K562 (cell line): Measurements from ENCODE around the gene SLC10A2. TPM values are rescaled to one million over a fixed set of nuclear protein-coding genes. Genes with fewer than 3 reads are reported as not detected.

Experiments
- ATAC-seq: fragments of 200-7000 bp; cut with Tn5 transposase; 3 replicates; pipeline ENCODE4 v1.9.1; 2020; ENCODE audit warnings: moderate library complexity
- BruUV-seq: library from RNA; stranded (reverse); fragments of 400-500 nt; replicated peaks from 2 replicates; lab custom pipeline; 2021; lab: Mats Ljungman, UMichigan
- CTCF ChIA-PET: fragments of 300-600 bp; formaldehyde crosslinking; extraction: SDS; loops from one replicate; lab custom pipeline; 2021; ENCODE audit warnings: low intra/inter-chr PET ratio; lab: Yijun Ruan, JAX
- POLR2A ChIA-PET: fragments of 300-600, 350-650 bp; sonication (Branson Sonifier 250); formaldehyde crosslinking; extraction: SDS; loops from one replicate; lab custom pipeline; 2021; ENCODE audit warnings: antibody characterized with exemption, inconsistent platforms; lab: Yijun Ruan, JAX
- DNase-seq, 4 experiments: peaks; one replicate each; pipeline versions ENCODE4 v3.0.0 to v3.0.0-alpha.2; 2011 to 2018; ENCODE audit warnings: low spot score in 3 of 4, mixed read lengths in 3 of 4; ENCODE audit errors: extremely low read depth in 1 of 4
- FAIRE-seq: peaks from 2 replicates; lab custom pipeline; 2011; peaks lifted over from hg19 to GRCh38; lab: Jason Lieb, UNC
- H2AFZ ChIP-seq: 2 replicates; pipeline ENCODE4 v1.6.0; 2011; ENCODE audit warnings: low read depth, low read length, control low read depth, inconsistent platforms
- H3K27ac ChIP-seq: fragments of 200-600 bp; 3 replicates; pipeline ENCODE4 v1.8.0; 2011; ENCODE audit warnings: low read depth, mild to moderate bottlenecking, control low read depth, inconsistent platforms, low read length, moderate library complexity, mixed read lengths; ENCODE audit errors: extremely low read depth
- H3K27me3 ChIP-seq, 2 experiments: fragments of 300-600 bp in 1 of 2; 2 replicates in 1 of 2; 3 replicates in 1 of 2; pipeline versions ENCODE4 v1.6.0 to v1.8.0; 2011; ENCODE audit warnings: inconsistent platforms in 2 of 2, low read length in 2 of 2, mild to moderate bottlenecking in 1 of 2, mixed read lengths in 1 of 2, moderate library complexity in 1 of 2; ENCODE audit not compliant: control insufficient read depth in 2 of 2, insufficient read depth in 2 of 2
- H3K36me3 ChIP-seq: fragments of 300-600 bp; 3 replicates; pipeline ENCODE4 v1.8.0; 2011; ENCODE audit warnings: mild to moderate bottlenecking, low read length, inconsistent platforms; ENCODE audit not compliant: control insufficient read depth, insufficient read depth
- H3K4me1 ChIP-seq, 2 experiments: fragments of 200-600 bp in 1 of 2; replicated peaks in 1 of 2; 2 replicates in 1 of 2; 3 replicates in 1 of 2; pipeline versions ENCODE4 v1.5.1 to v1.8.0; 2011; ENCODE audit warnings: inconsistent platforms in 2 of 2, low read length in 2 of 2, mild to moderate bottlenecking in 1 of 2, mixed read lengths in 1 of 2, moderate library complexity in 1 of 2; ENCODE audit not compliant: control insufficient read depth in 2 of 2, insufficient read depth in 2 of 2
- H3K4me2 ChIP-seq: 2 replicates; pipeline ENCODE4 v1.6.1; 2011; ENCODE audit warnings: low read length, control low read depth, inconsistent platforms, mixed read lengths; ENCODE audit not compliant: insufficient read depth
- H3K4me3 ChIP-seq: fragments of 200-600 bp; sonication (generic), shearing (Covaris generic); 2 replicates; pipeline ENCODE4 v1.5.1; 2016; ENCODE audit warnings: control low read depth, inconsistent platforms
- H3K79me2 ChIP-seq: fragments of 200-600 bp; 3 replicates; pipeline ENCODE4 v1.8.0; 2011; ENCODE audit warnings: low read length, inconsistent platforms; ENCODE audit not compliant: control insufficient read depth, insufficient read depth
- H3K9ac ChIP-seq, 2 experiments: 2 replicates each; pipeline versions ENCODE4 v1.6.0 to v1.6.1; 2011; ENCODE audit warnings: low read depth in 2 of 2, low read length in 2 of 2, control low read depth in 1 of 2, inconsistent platforms in 1 of 2, mild to moderate bottlenecking in 1 of 2, mixed read lengths in 1 of 2; ENCODE audit not compliant: insufficient read depth in 1 of 2
- H3K9me1 ChIP-seq: one replicate; pipeline ENCODE4 v1.6.0; 2011; ENCODE audit warnings: inconsistent platforms, mild to moderate bottlenecking, low read length, moderate library complexity; ENCODE audit not compliant: control insufficient read depth, insufficient read depth
- H3K9me3 ChIP-seq: replicated peaks from 2 replicates; pipeline ENCODE4 v1.5.1; 2011; ENCODE audit warnings: low read depth, low read length, inconsistent platforms; ENCODE audit not compliant: control insufficient read depth, insufficient read depth
- H4K20me1 ChIP-seq: replicated peaks from 2 replicates; pipeline ENCODE4 v1.6.1; 2011; ENCODE audit warnings: low read length, inconsistent platforms, mixed read lengths; ENCODE audit not compliant: control insufficient read depth, insufficient read depth
- BRF2 ChIP-seq: IDR thresholded peaks from 3 replicates; pipeline ENCODE4 v1.6.1; 2011; ENCODE audit warnings: borderline replicate concordance, mild to moderate bottlenecking; ENCODE audit not compliant: insufficient read length, insufficient read depth
- PHF21A ChIP-seq: fragments of 450-650 bp; IDR thresholded peaks from 2 replicates; pipeline ENCODE4 v1.6.1; 2017; ENCODE audit warnings: low read depth, borderline replicate concordance
- ZNF232 ChIP-seq: sonication (generic); formaldehyde crosslinking; IDR thresholded peaks from 2 replicates; pipeline ENCODE4 v1.8.0; 2022; ENCODE audit warnings: mild to moderate bottlenecking, missing genetic modification reagents
- WGBS: fragments of 100-300 bp; shearing (Covaris generic); methylation state at CpG from one replicate; pipeline ENCODE4 v1.1.6; 2016; ENCODE audit warnings: low coverage, mixed read lengths; ENCODE audit not compliant: insufficient coverage; ENCODE audit errors: missing lambda C conversion rate; 5-methylcytosine and 5-hydroxymethylcytosine counted together
- in situ Hi-C: fragments of 300-500 bp; cut with MboI; formaldehyde crosslinking; loops from 4 replicates; pipeline ENCODE4 v1.15.0; 2018; ENCODE audit warnings: inconsistent platforms, mixed read lengths
- intact Hi-C: fragments of 100-400 bp; cut with micrococcal nuclease; formaldehyde crosslinking; loops from 2 replicates; pipeline ENCODE4 v1.14.2; 2022
- polyA plus RNA-seq, 8 experiments: library from polyadenylated mRNA; depleted of rRNA in 4 of 8; stranded (reverse) in 5 of 8; unstranded in 3 of 8; fragments of >200 nt; fragmentation: Nextera tagmentation in 2 of 8; fragmentation: Illumina TruSeq in 1 of 8; extraction: Ambion mirVana in 2 of 8; extraction: Trizol in 1 of 8; gene quantifications; 2 replicates each; pipeline versions ENCODE4 v1.2.1 to v1.2.3, GENCODE V29; 2011 to 2014; ENCODE audit warnings: inconsistent platforms in 1 of 8, missing spikeins in 1 of 8
- total RNA-seq, 7 experiments: library from RNA; depleted of rRNA in 6 of 7; stranded (reverse); fragments of >200 nt in 6 of 7; fragmentation: Illumina TruSeq in 2 of 7; extraction: Trizol in 2 of 7; gene quantifications; 2 replicates each; pipeline versions ENCODE4 v1.2.1 to v1.2.3, GENCODE V29; 2011 to 2021; ENCODE audit warnings: low replicate concordance in 1 of 7

The SLC10A2 gene
- total and polyA plus RNA-seq, 9 of the 15 experiments (the other 6 are each of a cell fraction or from before 2014, with no cell fraction given) = not detected

- TF ChIP-seq BRF2 = no peak
- no peak for TF ChIP-seq PHF21A
These were observed at the start of gene SLC10A2 (continued) for GRCh38 chr13:103066079-103066780.

- Histone ChIP-seq H3K27me3 (no peaks in the 10 kb centered on the region), H3K9me1 (no peaks in the 10 kb centered on the region), H4K20me1 (no peaks in the 10 kb centered on the region), H3K36me3 (no peaks in the 10 kb centered on the region), H3K4me2 (no peak overlapping the region), H3K4me3 (no peak overlapping the region), H3K27ac (no peak overlapping the region), H3K9ac (no peak overlapping the region), H3K4me1 (no peaks in the 10 kb centered on the region), H2AFZ (no peak overlapping the region), H3K9me3 (no peaks in the 10 kb centered on the region), H3K79me2 (no peaks in the 10 kb centered on the region)
- no TSS peak for BruUV-seq
- DNase-seq (no peak), FAIRE-seq (no peak), ATAC-seq (no peak)
- TF ChIP-seq ZNF232 (CRISPR knock-in tag) = no peak
- WGBS = 0% methylated on average over 3 of the region's 3 CpGs
- ChIA-PET CTCF (no interaction called here), POLR2A (no interaction called here)
- intact Hi-C loops (no loop called here), in situ Hi-C loops (no loop called here)
These were observed 41.4 kb upstream of the SLC10A2 start for GRCh38 chr13:103107580-103107979.
